Measurements from ENCODE around the gene LARP4B.

DNA sequence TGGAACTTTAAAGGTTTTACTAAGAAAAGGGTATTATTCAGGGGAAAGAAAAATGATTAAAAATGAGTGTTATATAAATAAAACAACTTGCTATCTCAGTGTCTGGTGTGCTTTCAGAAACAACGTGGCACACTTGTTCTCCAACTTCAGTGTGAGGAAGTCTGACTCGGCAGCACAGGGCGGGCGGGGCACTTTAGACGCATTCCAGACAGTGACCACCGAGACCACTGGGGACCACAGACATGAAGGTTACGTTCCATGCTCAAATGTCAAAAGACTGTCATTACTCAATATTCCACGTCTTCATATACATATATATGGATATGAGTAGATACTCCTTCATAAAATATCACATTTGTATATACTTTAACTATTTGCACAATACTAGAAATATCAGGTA, 87.0 kb downstream of the LARP4B start:
- no peak for TF ChIP-seq CTCF (IDR thresholded peaks at IDR 0.05)
- no peak for TF ChIP-seq EP300 (IDR thresholded peaks at IDR 0.05)
- TF ChIP-seq POLR2AphosphoS5 (IDR thresholded peaks at IDR 0.05), result no peak
- TF ChIP-seq POLR2A (IDR thresholded peaks at IDR 0.05), result no peak

All from gastroesophageal sphincter (tissue), 3 donors.